ENCODE measurements around the gene RGS7. TPM values are rescaled to one million over a fixed set of nuclear protein-coding genes. Genes with fewer than 3 reads are reported as not detected.
"Not testable (repeated sequence)": the region's sequence is repeated elsewhere in the genome, so short reads cannot be mapped to it uniquely, and the experiment has no call there.

RGS7 gene
- total and polyA plus RNA-seq, 7 donors: 0.04 TPM; not detected in 6

DNA sequence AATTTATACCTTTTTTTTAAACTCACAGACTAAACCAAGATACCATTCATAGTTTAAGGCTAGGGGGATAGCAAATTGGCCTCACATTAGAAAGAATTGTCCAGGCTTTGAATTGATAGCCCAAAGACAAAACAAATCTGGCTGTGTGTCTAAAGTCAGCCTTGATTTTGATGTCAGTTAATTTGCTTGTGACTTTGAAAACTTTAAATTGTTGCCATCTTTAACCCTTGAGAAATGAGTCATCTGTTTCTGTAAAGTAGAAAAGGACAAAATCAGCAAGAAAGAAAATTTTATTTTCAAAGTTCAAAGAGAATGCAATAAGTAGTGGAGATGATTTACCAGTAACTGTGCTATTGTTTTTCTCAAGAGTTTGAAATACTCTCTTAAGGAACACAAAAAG, 184.5 kb downstream of the RGS7 start:
- Histone ChIP-seq H3K27ac (no peak overlapping the region), H3K27me3 (ENCODE audit: insufficient read depth in 3 of 3, low read length in 2 of 3) (no peaks in the 10 kb centered on the region), H3K36me3 (ENCODE audit: insufficient read depth in 1 of 2, low read depth in 1 of 2) (no peaks in the 10 kb centered on the region), H3K4me3 (no peak overlapping the region), H3K9me3 (no peaks in the 10 kb centered on the region), H3K4me1 (no peaks in the 10 kb centered on the region)
- no peak for ATAC-seq
- intact Hi-C loops (cut with DNase I): no loop called here
- TF ChIP-seq, protein P1, sequence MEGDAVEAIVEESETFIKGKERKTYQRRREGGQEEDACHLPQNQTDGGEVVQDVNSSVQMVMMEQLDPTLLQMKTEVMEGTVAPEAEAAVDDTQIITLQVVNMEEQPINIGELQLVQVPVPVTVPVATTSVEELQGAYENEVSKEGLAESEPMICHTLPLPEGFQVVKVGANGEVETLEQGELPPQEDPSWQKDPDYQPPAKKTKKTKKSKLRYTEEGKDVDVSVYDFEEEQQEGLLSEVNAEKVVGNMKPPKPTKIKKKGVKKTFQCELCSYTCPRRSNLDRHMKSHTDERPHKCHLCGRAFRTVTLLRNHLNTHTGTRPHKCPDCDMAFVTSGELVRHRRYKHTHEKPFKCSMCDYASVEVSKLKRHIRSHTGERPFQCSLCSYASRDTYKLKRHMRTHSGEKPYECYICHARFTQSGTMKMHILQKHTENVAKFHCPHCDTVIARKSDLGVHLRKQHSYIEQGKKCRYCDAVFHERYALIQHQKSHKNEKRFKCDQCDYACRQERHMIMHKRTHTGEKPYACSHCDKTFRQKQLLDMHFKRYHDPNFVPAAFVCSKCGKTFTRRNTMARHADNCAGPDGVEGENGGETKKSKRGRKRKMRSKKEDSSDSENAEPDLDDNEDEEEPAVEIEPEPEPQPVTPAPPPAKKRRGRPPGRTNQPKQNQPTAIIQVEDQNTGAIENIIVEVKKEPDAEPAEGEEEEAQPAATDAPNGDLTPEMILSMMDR (IDR thresholded peaks at IDR 0.05): no peak
- no peak for DNase-seq

DNA sequence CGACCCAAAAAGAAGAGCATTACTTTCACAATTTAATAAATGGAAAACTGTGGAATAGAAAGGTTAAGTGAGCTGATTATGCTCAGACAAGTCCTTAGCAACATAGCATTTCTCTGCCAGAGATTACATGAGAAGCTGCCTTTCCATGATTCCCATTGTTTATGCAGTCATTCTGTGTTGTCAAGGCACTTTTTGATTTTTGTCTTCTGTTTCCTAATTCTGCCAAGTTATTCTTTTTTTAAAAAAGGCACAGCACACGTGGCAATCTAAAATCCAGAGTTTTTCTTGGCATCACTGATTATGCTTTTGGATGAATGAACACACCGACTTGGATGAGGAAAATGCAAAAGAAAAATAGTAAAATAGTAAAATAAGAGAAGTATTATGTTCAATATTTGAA, 185.0 kb downstream of the RGS7 start:
- ATAC-seq (no peak), DNase-seq (no peak)
- 37 to 45% (median 44%) methylated on average over 3 of the region's 3 CpGs for WGBS, 3 donors
- TF ChIP-seq, protein P1 (IDR thresholded peaks at IDR 0.05): no peak
- H3K9me3 ChIP-seq: no peaks in the 10 kb centered on the region
- H3K4me3 ChIP-seq: no peak overlapping the region
- H3K27me3 ChIP-seq (ENCODE audit: insufficient read depth in 3 of 3, low read length in 2 of 3): no peaks in the 10 kb centered on the region
- intact Hi-C loops (cut with DNase I): no loop called here
- no peak overlapping the region for H3K27ac ChIP-seq
- H3K36me3 ChIP-seq (ENCODE audit: insufficient read depth in 1 of 2, low read depth in 1 of 2): no peaks in the 10 kb centered on the region
- no peaks in the 10 kb centered on the region for H3K4me1 ChIP-seq

DNA sequence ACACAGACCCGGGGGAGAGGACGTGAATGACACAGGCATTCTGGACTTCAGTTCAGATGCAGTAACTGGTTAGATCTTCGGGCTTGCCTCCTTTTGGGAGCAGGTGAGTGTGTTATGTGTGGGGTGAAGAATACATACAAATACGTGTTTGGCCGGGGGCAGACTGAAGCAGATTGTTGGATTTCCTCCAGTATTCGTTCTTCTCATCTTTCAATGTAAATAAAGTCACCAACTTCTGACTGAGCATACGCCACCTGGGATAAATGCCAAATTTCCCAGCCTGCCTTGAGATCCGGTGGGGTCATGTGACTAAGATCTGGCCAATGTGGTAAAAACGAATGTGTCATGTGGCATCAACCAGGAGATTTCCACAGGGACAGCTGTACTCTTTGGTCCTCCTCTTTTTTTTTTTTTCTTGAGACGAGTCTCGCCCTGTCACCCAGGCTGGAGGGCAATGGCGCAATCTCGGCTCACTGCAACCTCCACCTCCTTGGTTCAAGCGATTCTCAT, 189.8 kb downstream of the RGS7 start:
- H3K27me3 ChIP-seq (ENCODE audit: insufficient read depth in 3 of 3, low read length in 2 of 3): no peaks in the 10 kb centered on the region
- no peaks in the 10 kb centered on the region for H3K36me3 ChIP-seq (ENCODE audit: insufficient read depth in 1 of 2, low read depth in 1 of 2)
- no peak overlapping the region for H3K4me3 ChIP-seq
- H3K9me3 ChIP-seq: no peaks in the 10 kb centered on the region
- no peak for ATAC-seq
- no peak overlapping the region for H3K27ac ChIP-seq
- DNase-seq: no peak
- H3K4me1 ChIP-seq: no peaks in the 10 kb centered on the region
- TF ChIP-seq, protein P1 (IDR thresholded peaks at IDR 0.05): no peak
- 79 to 85% (median 80%) methylated on average over 14 of the region's 14 CpGs for WGBS, 3 donors
- intact Hi-C loops (cut with DNase I): no loop called here

DNA sequence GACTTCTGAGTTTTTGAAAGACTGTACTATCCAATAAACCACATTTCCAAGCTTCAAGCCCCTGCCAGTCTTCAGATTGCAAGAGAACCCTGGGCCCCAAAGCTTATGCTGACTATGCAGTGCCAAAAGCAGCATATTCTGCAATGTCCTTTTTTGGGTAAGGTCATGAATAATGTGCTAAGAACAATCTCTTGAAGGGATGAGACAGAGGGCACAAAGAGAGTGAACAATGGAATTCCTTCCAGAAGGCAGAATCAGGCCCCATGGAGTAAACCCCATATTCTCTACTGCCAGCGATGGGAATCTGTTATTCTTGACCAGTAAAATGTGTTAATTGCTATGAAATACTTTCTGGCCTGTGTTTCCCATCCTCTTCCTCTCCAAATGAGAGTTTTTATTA, 190.4 kb downstream of the RGS7 start:
- DNase-seq: no peak
- Histone ChIP-seq H3K9me3 (no peaks in the 10 kb centered on the region), H3K4me1 (no peaks in the 10 kb centered on the region), H3K36me3 (ENCODE audit: insufficient read depth in 1 of 2, low read depth in 1 of 2) (no peaks in the 10 kb centered on the region), H3K27me3 (ENCODE audit: insufficient read depth in 3 of 3, low read length in 2 of 3) (no peaks in the 10 kb centered on the region), H3K27ac (no peak overlapping the region), H3K4me3 (no peak overlapping the region)
- WGBS, 3 donors: 79 to 86% (median 83%) methylated on average over 1 of the region's 1 CpG
- intact Hi-C loops (cut with DNase I): no loop called here
- TF ChIP-seq, protein P1 (IDR thresholded peaks at IDR 0.05): no peak
- ATAC-seq: no peak

DNA sequence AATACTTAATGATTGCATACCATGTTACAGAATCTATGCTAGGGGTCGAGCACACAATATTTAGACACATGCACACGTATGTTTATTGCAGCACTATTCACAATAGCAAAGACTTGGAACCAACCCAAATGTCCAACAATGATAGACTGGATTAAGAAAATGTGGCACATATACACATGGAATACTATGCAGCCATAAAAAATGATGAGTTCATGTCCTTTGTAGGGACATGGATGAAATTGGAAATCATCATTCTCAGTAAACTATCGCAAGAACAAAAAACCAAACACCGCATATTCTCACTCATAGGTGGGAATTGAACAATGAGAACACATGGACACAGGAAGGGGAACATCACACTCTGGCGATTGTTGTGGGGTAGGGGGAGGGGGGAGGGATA, 191.7 kb downstream of the RGS7 start:
- H3K27me3 ChIP-seq (ENCODE audit: insufficient read depth in 3 of 3, low read length in 2 of 3); H3K4me3 ChIP-seq; H3K4me1 ChIP-seq; H3K27ac ChIP-seq; intact Hi-C loops (cut with DNase I); DNase-seq; H3K9me3 ChIP-seq; H3K36me3 ChIP-seq (ENCODE audit: insufficient read depth in 1 of 2, low read depth in 1 of 2); ATAC-seq: not testable (repeated sequence)
- 80 to 93% (median 89%) methylated on average over 3 of the region's 5 CpGs for WGBS, 3 donors

Measured in psoas muscle (tissue), 8 donors.